Sigmoid colon (tissue), 7 donors: ENCODE results near the gene ETS2. TPM values are rescaled to one million over a fixed set of nuclear protein-coding genes. Genes with fewer than 3 reads are reported as not detected.

ENCODE experiments used
- DNase-seq: peaks from one replicate; pipeline ENCODE4 v3.0.0-alpha.2; 2019
- H3K27ac ChIP-seq, 4 donors: fragments of 200-600 bp; sonication (generic); one replicate each; pipeline ENCODE4 v1.5.1; 2016 to 2019; ENCODE audit warnings: mild to moderate bottlenecking in 1 of 4
- H3K27me3 ChIP-seq, 3 donors: fragments of 200-600 bp; sonication (generic); one replicate each; pipeline ENCODE4 v1.5.1; 2019; ENCODE audit warnings: mild to moderate bottlenecking in 1 of 3
- H3K36me3 ChIP-seq, 4 donors: fragments of 200-600 bp; sonication (generic); one replicate each; pipeline ENCODE4 v1.5.1; 2016 to 2019
- H3K4me1 ChIP-seq, 4 donors: fragments of 200-600 bp; sonication (generic); one replicate each; pipeline ENCODE4 v1.5.1; 2017 to 2019
- H3K4me3 ChIP-seq, 4 donors: fragments of 200-600 bp; sonication (generic); one replicate each; pipeline ENCODE4 v1.5.1; 2017 to 2019; ENCODE audit warnings: mild to moderate bottlenecking in 2 of 4, moderate library complexity in 1 of 4
- H3K9me3 ChIP-seq, 4 donors: fragments of 200-600 bp in 3 of 4; sonication (generic) in 3 of 4; one replicate each; pipeline versions ENCODE4 v1.5.1 to v1.6.1; 2013 to 2019
- EP300 ChIP-seq, 4 donors: sonication (generic); formaldehyde crosslinking; IDR thresholded peaks; one replicate each; pipeline ENCODE4 v1.6.1; 2017; ENCODE audit warnings: antibody characterized with exemption in 4 of 4
- POLR2A ChIP-seq, 2 donors: fragments of 450-650 bp; IDR thresholded peaks; one replicate each; pipeline ENCODE4 v1.6.1; 2016; ENCODE audit warnings: antibody characterized with exemption in 2 of 2, mild to moderate bottlenecking in 2 of 2, moderate library complexity in 2 of 2
- POLR2AphosphoS5 ChIP-seq, 4 donors: sonication (generic); formaldehyde crosslinking; IDR thresholded peaks; one replicate each; pipeline ENCODE4 v1.6.1; 2017; ENCODE audit warnings: antibody characterized with exemption in 4 of 4
- WGBS, 2 donors: extraction: QIAGEN DNeasy Blood & Tissue Kit; methylation state at CpG; one replicate each; pipeline ENCODE4 v1.1.7; 2013; 5-methylcytosine and 5-hydroxymethylcytosine counted together
- intact Hi-C: fragments of 100-400 bp; cut with DNase I; formaldehyde crosslinking; loops from one replicate; pipeline ENCODE4 v1.15.1; 2023
- polyA plus RNA-seq, 3 donors: library from polyadenylated mRNA; stranded (reverse); fragments of 200-250 nt; gene quantifications; one replicate each; pipeline ENCODE4 v1.2.3, GENCODE V29; 2013
- total RNA-seq, 4 donors: library from RNA; depleted of rRNA; stranded (reverse); fragments of >200 nt; gene quantifications; one replicate each; pipeline ENCODE4 v1.1.0, GENCODE V29; 2016
- TF ChIP-seq, protein P1 (sequence below), 4 experiments: fragments of 450-650 bp in 3 of 4; fragments of 200-600 bp in 1 of 4; IDR thresholded peaks; one replicate each; pipeline ENCODE4 v1.5.1; 2016 to 2019; ENCODE audit warnings: antibody characterized with exemption in 4 of 4, mild to moderate bottlenecking in 3 of 4, moderate library complexity in 2 of 4
- donor health status: healthy with polysubstance abuse.
- donor health status: Bipolar disorder and iron deficiency.
- donor health status: healthy.

Gene ETS2
- total and polyA plus RNA-seq, 7 donors: 32.1 to 133 (median 49.2) TPM

DNA sequence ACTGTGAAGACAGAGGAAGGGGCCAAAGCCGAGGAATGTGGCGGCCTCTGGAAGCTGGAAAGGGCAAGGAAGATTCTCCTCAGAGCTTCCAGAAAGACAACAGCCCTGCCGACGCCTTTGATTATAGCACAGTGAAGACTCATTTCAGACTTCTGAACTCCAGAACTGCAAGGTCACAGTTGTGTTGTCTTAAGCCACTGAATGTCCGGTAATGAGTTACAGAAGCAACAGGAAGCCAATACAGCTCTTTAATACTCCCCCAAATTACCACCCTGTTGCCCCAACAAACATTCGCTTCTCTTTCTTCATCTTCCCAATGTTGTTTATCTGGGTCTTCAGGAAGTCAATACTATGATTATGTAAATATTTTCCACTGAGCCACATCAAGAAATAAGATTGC, 44.0 kb downstream of the ETS2 start:
- WGBS, 2 donors: 67 to 82% methylated on average over 6 of the region's 6 CpGs
- DNase-seq: no peak
- intact Hi-C loops: no loop called here
- H3K9me3 ChIP-seq: no peaks in the 10 kb centered on the region
- no peak overlapping the region for H3K27ac ChIP-seq
- H3K36me3 ChIP-seq: no peaks in the 10 kb centered on the region
- H3K27me3 ChIP-seq: no peaks in the 10 kb centered on the region
- H3K4me1 ChIP-seq: peaks cover 0 to 19% (median 16%) of the 10 kb centered on the region in 4 donors
- TF ChIP-seq POLR2A (IDR thresholded peaks at IDR 0.05): no peak
- TF ChIP-seq EP300 (IDR thresholded peaks at IDR 0.05): no peak
- H3K4me3 ChIP-seq: no peak overlapping the region

DNA sequence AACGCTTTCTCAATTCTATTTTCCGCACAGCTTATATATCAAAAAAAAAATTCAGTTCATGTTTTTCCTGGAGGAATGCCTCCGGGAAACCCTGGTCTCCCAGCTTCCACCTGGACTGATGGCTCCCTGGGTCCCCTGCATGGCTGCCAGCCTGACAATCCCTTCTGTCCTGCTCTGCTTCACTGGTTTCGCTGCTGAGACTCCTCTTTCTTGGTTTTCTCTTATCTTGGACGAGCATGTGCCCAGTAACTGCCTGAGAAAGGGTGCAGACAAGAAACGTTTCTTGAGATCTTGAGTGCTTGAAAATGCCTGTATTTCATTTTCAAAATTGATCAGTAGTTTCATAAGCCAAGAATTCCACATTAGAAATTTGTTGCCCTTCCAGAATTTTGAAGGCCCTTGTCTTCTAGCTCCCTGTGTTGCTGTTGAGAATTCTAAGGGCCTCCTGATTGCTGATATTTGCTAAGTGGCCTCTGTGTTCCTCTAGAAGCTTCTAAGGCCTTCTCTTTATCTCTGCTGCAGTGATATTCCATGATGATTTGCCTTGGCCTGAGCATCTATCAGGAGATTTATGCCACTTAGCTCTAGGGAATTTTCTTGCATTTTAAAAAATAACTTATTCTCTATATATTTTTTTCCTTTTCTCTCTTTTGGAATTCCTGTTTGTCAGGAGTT, 44.7 kb downstream of the ETS2 start:
- intact Hi-C loops: no loop called here
- TF ChIP-seq POLR2AphosphoS5 (IDR thresholded peaks at IDR 0.05): no peak
- TF ChIP-seq, protein P1, sequence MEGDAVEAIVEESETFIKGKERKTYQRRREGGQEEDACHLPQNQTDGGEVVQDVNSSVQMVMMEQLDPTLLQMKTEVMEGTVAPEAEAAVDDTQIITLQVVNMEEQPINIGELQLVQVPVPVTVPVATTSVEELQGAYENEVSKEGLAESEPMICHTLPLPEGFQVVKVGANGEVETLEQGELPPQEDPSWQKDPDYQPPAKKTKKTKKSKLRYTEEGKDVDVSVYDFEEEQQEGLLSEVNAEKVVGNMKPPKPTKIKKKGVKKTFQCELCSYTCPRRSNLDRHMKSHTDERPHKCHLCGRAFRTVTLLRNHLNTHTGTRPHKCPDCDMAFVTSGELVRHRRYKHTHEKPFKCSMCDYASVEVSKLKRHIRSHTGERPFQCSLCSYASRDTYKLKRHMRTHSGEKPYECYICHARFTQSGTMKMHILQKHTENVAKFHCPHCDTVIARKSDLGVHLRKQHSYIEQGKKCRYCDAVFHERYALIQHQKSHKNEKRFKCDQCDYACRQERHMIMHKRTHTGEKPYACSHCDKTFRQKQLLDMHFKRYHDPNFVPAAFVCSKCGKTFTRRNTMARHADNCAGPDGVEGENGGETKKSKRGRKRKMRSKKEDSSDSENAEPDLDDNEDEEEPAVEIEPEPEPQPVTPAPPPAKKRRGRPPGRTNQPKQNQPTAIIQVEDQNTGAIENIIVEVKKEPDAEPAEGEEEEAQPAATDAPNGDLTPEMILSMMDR (IDR thresholded peaks at IDR 0.05): no peak
- TF ChIP-seq EP300 (IDR thresholded peaks at IDR 0.05): no peak
- no peak for TF ChIP-seq POLR2A (IDR thresholded peaks at IDR 0.05)
- Histone ChIP-seq H3K4me3 (no peak overlapping the region), H3K27ac (no peak overlapping the region), H3K9me3 (no peaks in the 10 kb centered on the region), H3K36me3 (no peaks in the 10 kb centered on the region), H3K27me3 (no peaks in the 10 kb centered on the region), H3K4me1 (peaks cover 0 to 19% (median 16%) of the 10 kb centered on the region in 4 donors)
- DNase-seq: no peak
- 84 to 87% methylated on average over 6 of the region's 6 CpGs for WGBS, 2 donors

DNA sequence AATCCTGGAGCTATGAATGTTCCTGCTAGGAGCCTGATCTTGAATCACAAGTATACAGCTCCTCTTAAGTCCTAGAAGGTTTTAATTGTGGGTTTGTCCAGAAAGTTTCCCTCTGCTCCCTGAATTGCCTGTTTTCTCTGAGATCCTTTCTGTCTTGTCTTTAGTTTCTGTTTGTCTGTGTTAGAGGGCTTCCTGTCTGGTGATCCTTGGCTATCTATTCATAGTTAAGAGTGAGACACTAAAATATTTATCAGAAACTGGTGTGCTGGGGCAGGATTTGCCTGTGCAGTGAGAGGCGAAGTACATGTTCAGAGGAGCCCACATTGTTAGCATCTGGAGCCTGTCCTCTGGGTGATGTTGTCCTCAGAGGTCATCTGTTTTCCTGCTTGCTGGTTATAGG, 45.4 kb downstream of the ETS2 start:
- DNase-seq: no peak
- TF ChIP-seq POLR2AphosphoS5 (IDR thresholded peaks at IDR 0.05) (no peak), POLR2A (IDR thresholded peaks at IDR 0.05) (no peak), EP300 (IDR thresholded peaks at IDR 0.05) (no peak)
- TF ChIP-seq, protein P1 (IDR thresholded peaks at IDR 0.05): no peak

DNA sequence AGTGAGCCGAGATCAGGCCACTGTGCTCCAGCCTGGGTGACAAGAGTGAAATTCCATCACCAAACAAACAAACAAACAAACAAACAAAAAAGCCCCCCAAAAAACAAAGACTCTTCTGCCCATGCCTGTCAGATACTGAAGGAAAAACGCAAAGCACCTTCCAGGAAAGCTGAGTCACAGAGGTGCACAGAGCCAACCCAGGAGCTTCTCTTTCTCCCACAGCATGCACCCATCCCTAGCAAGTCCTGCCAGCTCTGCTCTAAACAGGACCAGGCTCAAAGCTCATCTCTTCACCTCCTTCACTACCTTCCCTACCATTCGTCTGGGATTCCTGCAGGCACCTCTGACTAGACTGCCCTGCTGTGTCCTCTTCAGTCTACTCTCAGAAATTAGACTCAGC, 46.5 kb downstream of the ETS2 start:
- Histone ChIP-seq H3K27ac (no peak overlapping the region), H3K27me3 (no peaks in the 10 kb centered on the region), H3K36me3 (no peaks in the 10 kb centered on the region), H3K4me1 (peaks cover 0 to 17% (median 16%) of the 10 kb centered on the region in 4 donors), H3K9me3 (no peaks in the 10 kb centered on the region), H3K4me3 (no peak overlapping the region)
- TF ChIP-seq, protein P1 (IDR thresholded peaks at IDR 0.05): no peak
- TF ChIP-seq POLR2A (IDR thresholded peaks at IDR 0.05) (no peak), EP300 (IDR thresholded peaks at IDR 0.05) (no peak), POLR2AphosphoS5 (IDR thresholded peaks at IDR 0.05) (no peak)
- WGBS, 2 donors: 92% methylated on average over 3 of the region's 3 CpGs
- intact Hi-C loops: no loop called here
- DNase-seq: no peak

More for the DNA sequence above, 45.4 kb downstream of the ETS2 start:
- Histone ChIP-seq H3K4me3 (no peak overlapping the region), H3K27ac (no peak overlapping the region), H3K27me3 (no peaks in the 10 kb centered on the region), H3K4me1 (peaks cover 0 to 19% (median 16%) of the 10 kb centered on the region in 4 donors), H3K9me3 (no peaks in the 10 kb centered on the region), H3K36me3 (no peaks in the 10 kb centered on the region)
- WGBS, 2 donors: 94 to 100% methylated on average over 1 of the region's 1 CpG
- intact Hi-C loops: no loop called here

DNA sequence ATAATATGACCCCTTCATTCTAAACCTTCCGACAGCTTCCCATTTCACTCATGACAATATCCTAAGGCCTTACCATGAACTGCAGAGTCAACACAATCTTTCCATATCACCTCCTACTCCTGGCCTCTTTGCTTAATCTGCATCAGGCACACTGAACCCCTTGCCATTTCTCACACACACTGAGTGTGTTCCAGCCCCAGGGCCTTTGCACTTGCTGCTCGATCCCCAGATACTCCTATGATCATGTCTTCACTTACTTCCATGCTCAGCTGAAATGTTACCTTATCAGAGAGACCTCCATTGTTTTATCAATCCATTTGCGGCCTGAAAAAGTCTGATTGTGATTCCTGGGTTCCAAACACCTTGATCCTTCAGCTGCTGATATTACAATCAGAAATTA, 47.0 kb downstream of the ETS2 start:
- WGBS, 2 donors: 65 to 78% methylated on average over 3 of the region's 3 CpGs
- Histone ChIP-seq H3K27ac (no peak overlapping the region), H3K4me3 (no peak overlapping the region), H3K9me3 (no peaks in the 10 kb centered on the region), H3K36me3 (no peaks in the 10 kb centered on the region), H3K4me1 (peaks cover 0 to 13% (median 11%) of the 10 kb centered on the region in 4 donors), H3K27me3 (no peaks in the 10 kb centered on the region)
- intact Hi-C loops: no loop called here
- no peak for DNase-seq
- TF ChIP-seq EP300 (IDR thresholded peaks at IDR 0.05): no peak
- TF ChIP-seq, protein P1 (IDR thresholded peaks at IDR 0.05): no peak
- no peak for TF ChIP-seq POLR2AphosphoS5 (IDR thresholded peaks at IDR 0.05)
- TF ChIP-seq POLR2A (IDR thresholded peaks at IDR 0.05): no peak
